LoVo (cell line): ENCODE data around the gene CUL5.
"Not testable (repeated sequence)": the region's sequence is repeated elsewhere in the genome, so short reads cannot be mapped to it uniquely, and the experiment has no call there.

ENCODE experiments used
- DNase-seq: peaks from one replicate; pipeline ENCODE4 v3.0.0-alpha.2; 2016; ENCODE audit warnings: low spot score

CUL5 gene

GRCh38 chr11:108115500-108116140 lies 106.9 kb downstream of the CUL5 start:
- DNase-seq = peak; percentile 45

- DNase-seq = peak; percentile 34
These were observed 109.2 kb downstream of the CUL5 start for GRCh38 chr11:108117746-108118371.

GRCh38 chr11:108120936-108121273 lies 112.2 kb downstream of the CUL5 start:
- not testable (repeated sequence) for DNase-seq

GRCh38 chr11:108121274-108122155 lies 112.8 kb downstream of the CUL5 start, which contains the start of gene ACAT1:
Gene ACAT1 (plus strand): TSS chr11:108121567. CDS start chr11:108121607, 40 bp downstream.
- DNase-seq = peak; percentile 93

GRCh38 chr11:108122166-108122628 lies 113.5 kb downstream of the CUL5 start:
- peak; percentile 8 for DNase-seq

- DNase-seq = no peak
These were observed 116.4 kb downstream of the CUL5 start for GRCh38 chr11:108125096-108125495.

- no peak for DNase-seq
These were observed 120.1 kb downstream of the CUL5 start for GRCh38 chr11:108128772-108129171.

GRCh38 chr11:108131993-108132392 lies 123.3 kb downstream of the CUL5 start:
- no peak for DNase-seq

- DNase-seq = not testable (repeated sequence)
These were observed 124.4 kb downstream of the CUL5 start for GRCh38 chr11:108132993-108133538.

- no peak for DNase-seq
These were observed 127.3 kb downstream of the CUL5 start for GRCh38 chr11:108135845-108136544.

- DNase-seq = no peak
These were observed 128.5 kb downstream of the CUL5 start for GRCh38 chr11:108137212-108137611.

GRCh38 chr11:108142304-108142703 lies 133.6 kb downstream of the CUL5 start:
- DNase-seq = no peak

- DNase-seq = no peak
These were observed 135.9 kb downstream of the CUL5 start for GRCh38 chr11:108144615-108145014.

GRCh38 chr11:108147150-108147549 lies 138.5 kb downstream of the CUL5 start:
- DNase-seq = no peak

GRCh38 chr11:108148556-108148955 lies 139.9 kb downstream of the CUL5 start:
- DNase-seq = no peak

- DNase-seq = no peak
These were observed 145.9 kb downstream of the CUL5 start for GRCh38 chr11:108154591-108154990.
